GM13977 (cell line): ENCODE data around the gene SAT1.
"Not testable (repeated sequence)": the region's sequence is repeated elsewhere in the genome, so short reads cannot be mapped to it uniquely, and the experiment has no call there.

Experiments
- DNase-seq: peaks from one replicate; pipeline ENCODE4 v3.0.0; 2012; ENCODE audit warnings: low spot score
- in situ Hi-C: fragments of 300-500 bp; cut with MboI; formaldehyde crosslinking; loops from one replicate; pipeline ENCODE4 v1.12.0; 2022; ENCODE audit warnings: low sequenced_read_pairs, low pct_unique_long_range_greater_than_20kb, mixed read lengths, inconsistent platforms; ENCODE audit not compliant: unreplicated experiment
- TF ChIP-seq, protein P1 (sequence below): IDR thresholded peaks from 2 replicates; pipeline ENCODE4 v1.5.1; 2012; ENCODE audit warnings: mild to moderate bottlenecking, control low read depth; ENCODE audit not compliant: insufficient read depth; ENCODE audit errors: extremely low read depth, missing control alignments

SAT1 gene

DNA sequence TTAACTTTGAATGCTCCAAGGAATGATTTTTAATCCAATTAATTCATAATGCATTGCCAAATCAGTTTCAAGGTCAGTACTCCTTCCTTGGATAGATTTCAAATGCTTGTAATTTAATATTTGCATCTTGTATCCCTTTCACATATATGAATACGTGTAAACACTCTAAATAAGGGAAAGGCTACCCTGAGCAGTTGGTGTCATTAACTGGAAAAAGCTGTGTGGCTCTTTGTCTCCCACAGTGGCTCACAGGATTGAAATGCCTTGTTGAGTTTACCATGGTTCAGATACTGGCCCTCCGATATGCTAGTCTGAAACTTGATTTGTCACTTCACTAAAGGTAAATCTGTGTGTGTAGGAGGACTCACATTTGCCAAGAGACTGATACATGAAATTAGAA is 23.2 kb upstream of the SAT1 start:
- in situ Hi-C loops, result no loop called here
- no peak for DNase-seq
- TF ChIP-seq, protein P1, sequence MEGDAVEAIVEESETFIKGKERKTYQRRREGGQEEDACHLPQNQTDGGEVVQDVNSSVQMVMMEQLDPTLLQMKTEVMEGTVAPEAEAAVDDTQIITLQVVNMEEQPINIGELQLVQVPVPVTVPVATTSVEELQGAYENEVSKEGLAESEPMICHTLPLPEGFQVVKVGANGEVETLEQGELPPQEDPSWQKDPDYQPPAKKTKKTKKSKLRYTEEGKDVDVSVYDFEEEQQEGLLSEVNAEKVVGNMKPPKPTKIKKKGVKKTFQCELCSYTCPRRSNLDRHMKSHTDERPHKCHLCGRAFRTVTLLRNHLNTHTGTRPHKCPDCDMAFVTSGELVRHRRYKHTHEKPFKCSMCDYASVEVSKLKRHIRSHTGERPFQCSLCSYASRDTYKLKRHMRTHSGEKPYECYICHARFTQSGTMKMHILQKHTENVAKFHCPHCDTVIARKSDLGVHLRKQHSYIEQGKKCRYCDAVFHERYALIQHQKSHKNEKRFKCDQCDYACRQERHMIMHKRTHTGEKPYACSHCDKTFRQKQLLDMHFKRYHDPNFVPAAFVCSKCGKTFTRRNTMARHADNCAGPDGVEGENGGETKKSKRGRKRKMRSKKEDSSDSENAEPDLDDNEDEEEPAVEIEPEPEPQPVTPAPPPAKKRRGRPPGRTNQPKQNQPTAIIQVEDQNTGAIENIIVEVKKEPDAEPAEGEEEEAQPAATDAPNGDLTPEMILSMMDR, result no peak

DNA sequence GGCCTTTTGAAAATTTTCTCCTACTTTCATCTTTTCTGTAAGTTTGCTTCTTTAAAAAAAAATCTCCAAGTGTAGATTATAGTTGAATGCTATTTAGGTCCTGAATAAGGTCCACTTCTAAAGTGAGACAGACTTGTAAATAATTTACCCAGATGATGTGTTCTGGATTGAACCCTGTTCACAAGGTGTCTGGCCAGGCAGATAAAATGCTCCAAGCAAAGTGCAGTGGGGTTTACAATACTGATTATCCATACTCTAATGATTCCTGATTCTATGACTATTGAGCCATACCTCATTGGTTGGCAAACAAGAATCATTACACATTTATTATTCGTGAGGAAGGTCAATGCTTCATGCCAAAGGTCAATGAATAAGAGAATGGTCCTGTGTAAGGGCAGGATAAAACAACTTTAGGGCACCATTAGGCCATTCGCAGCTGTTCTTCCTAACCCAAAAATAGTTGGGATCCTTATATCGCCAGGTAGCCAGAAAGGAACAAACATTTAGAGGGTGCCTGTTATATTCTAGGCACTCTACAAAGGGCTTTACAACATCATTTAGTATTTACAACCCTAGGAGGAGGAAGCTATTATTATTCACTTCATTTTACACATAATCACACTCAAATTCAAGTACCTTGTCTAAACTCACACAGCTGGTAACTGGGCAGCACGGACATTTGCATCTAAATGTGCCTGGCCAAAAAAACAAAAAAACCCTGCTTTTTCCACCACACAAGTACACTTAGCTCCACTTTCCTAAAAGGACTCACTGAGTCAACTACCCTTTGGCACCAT is 18.6 kb upstream of the SAT1 start:
- no peak for DNase-seq
- TF ChIP-seq, protein P1, result no peak
- in situ Hi-C loops, result no loop called here

DNA sequence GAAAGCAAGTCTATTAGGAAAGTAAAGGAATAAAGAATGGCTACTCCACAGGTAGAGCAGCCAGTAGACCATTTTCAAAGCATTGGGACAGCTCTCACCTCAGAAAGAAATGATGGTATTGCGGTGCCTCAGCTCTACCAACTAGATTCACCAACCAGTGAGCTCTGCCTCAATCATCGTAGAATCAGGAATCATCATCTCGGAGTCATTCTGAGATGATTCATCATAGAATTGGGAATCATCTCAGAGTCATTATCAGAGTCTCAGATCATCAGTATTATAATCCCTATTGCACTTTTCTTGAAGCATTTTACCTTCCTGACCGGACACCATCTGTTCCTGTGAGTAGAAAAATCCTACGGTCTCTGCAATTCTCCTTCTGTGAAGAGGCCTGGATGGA is 17.5 kb upstream of the SAT1 start:
- DNase-seq, result no peak
- in situ Hi-C loops, result no loop called here
- TF ChIP-seq, protein P1, result no peak

GRCh38 chrX:23765868-23766267 is 17.1 kb upstream of the SAT1 start:
- in situ Hi-C loops, result no loop called here
- no peak for DNase-seq
- TF ChIP-seq, protein P1, result no peak

GRCh38 chrX:23766650-23767551 is 16.1 kb upstream of the SAT1 start:
- DNase-seq, result no peak

GRCh38 chrX:23770142-23770541 is 12.8 kb upstream of the SAT1 start:
- TF ChIP-seq, protein P1, result no peak
- in situ Hi-C loops, result no loop called here

More at GRCh38 chrX:23766650-23767551, 16.1 kb upstream of the SAT1 start:
- in situ Hi-C loops, result no loop called here
- TF ChIP-seq, protein P1, result no peak

GRCh38 chrX:23771086-23771485 is 11.9 kb upstream of the SAT1 start:
- DNase-seq, in situ Hi-C loops: not testable (repeated sequence)

More at GRCh38 chrX:23770142-23770541, 12.8 kb upstream of the SAT1 start:
- no peak for DNase-seq
